Activated CD8-positive, alpha-beta memory T cell treated with anti-CD3 and anti-CD28 coated beads for 1 hour (primary cell): ENCODE results near the gene COL5A2.

ENCODE experiments used
- DNase-seq, 2 donors: peaks; one replicate each; pipeline ENCODE4 v3.0.0-alpha.2; 2020; ENCODE audit warnings: low read depth in 1 of 2; ENCODE audit errors: extremely low read depth in 1 of 2

The COL5A2 gene

DNA sequence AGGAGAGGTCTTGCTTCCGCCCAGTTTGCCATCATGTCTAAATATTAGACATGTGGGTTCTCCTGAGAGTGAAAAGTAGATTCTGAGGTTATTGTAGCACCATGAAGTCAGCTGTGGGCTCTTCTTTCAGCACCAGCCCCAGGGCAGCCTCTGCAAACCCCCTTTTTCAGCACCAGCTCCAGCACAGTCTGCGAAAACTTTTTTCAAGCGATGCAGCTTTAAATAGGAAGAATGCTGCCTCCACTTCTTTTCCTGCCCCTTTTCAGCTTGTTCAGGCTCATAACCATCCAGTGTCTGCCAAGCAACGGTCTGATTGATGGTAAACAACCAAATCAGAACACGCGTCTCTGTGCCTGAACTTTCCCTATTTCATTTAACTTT lies at the start of gene COL5A2:
Gene COL5A2 (minus strand): TSS at position 192 of the 381 bp plus-strand sequence. CDS start 157 bp downstream, at position 35.
- DNase-seq = no peak

DNA sequence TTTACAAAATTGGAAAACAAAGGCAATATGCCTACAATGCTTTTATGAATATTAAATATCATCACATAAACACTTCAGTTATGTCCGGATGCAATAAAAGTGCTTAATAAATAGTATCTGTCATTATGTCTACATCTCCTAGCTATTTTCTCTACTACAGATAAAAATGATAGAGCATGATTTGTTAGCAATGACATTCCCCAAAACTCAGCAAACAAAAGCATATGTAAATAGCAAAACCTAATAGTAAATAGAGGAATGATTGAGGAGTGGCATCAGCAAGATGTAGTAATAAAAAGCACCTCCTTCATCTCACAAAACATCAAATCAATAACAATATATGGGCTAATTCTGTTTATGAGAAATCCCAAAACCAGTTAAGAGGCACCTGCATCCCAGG lies 46.5 kb upstream of the COL5A2 start:
- DNase-seq = no peak

DNA sequence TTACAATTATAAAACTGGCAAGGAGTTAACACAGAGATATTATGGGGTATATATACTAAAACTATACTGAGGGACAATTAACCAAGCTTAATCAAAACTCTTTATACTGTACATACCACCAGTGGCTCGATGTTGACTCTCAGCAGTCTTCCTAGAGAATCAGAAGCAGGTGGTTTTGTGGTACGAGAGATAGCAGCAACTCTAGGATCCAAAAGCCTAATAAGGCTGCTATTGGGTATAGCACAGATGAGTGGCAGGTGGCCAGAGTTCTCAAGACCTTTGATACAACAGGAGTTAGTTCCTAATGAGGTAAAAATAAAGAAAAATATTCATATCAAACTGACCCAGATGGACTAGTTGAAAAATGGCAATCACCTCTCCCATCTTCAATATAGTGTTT lies 45.5 kb upstream of the COL5A2 start:
- no peak for DNase-seq

DNA sequence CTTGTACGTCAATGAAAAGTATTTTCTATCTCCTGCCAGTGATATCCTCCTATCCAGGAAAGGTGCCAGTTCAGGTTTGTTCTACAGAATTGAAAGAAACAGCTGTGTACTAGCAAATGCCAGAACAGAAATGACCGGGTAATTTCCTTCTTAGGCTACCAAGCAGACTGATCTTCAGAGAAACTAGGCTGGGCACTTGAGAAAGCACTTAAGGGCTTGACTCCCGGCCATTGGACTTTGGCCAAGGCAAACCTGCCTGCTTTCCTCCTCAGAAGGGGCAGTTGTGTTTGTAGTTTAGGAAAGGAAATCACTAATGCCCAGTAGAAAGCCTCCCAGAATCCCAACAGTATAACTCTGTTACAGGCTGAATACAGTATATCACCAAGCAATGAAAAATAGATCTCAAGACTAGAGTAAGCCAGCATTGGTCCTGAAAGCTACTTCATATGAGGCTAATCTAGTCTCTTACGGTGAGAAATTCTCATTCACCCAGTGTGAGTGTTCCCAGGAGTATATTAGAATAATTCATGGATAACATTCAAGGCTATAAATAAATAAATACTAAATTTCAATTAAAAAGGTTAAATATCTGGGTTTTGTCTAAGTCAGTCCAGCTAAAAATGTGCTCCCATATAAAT lies 43.0 kb upstream of the COL5A2 start:
- DNase-seq = no peak

DNA sequence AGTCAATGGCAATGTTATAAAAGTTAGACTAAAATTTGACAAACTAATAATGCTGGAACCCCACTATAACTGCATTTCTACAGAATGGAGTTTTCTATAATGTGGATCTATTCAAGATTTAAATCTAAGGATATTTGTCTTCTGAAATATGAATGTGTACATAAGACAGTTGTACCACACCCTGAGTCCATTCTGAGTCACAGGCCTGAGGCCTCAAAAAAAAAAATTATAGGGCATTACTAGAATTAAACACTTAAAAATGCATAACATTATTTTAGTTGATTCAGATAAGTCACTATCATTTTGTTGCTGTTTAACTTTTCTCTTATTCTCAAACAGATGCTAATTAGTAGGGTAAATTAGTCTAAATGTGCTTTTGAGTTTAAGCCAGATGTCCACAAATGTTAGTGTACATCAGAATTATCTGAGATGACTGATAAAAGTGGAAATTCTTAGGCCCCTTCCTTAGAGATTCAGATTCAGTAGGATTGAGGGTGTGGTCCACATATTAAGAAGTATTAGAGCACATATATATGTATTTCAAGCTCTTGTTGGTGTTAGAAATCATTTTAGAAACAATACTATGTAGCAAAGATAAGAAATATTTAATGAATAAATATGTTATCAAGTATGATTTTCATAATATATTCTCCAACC lies 42.4 kb upstream of the COL5A2 start:
- no peak for DNase-seq

DNA sequence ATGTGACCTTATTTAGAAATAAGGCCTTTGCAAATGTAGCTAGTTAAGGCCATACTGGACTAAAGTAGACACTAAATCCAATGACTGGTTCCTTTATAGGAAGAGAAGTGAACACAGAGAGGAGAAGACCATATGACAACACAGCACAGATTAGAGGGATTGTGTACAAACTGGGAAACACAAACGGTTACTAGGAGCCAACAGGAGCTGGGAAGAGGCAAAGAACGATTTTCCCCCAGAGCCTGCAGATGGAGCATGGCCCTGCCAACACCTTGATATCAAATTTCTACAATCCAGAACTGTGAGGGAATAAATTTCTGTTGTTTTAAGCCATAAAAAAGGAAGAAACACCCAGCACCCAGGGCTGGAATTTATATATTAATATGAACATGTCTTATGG lies 38.7 kb upstream of the COL5A2 start:
- no peak for DNase-seq

DNA sequence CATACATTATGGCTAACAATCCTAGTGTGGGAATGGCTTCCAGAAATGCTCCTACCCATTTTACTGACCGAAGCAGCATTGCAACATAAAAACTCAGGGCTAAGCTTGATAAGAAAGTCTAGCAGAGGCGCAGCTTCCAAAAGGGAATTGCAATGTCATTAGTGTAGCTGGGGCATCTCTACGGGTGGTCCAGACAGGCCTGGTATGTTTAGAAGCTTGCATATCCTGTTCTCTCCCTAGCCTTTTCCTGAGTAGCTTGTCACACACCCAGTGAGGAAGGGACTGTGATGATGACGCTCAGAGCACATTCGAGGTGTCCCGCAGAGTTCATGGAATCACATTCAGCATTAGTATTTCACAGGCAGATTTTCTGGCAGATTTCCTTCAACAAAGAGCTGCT lies 38.0 kb upstream of the COL5A2 start:
- no peak for DNase-seq

DNA sequence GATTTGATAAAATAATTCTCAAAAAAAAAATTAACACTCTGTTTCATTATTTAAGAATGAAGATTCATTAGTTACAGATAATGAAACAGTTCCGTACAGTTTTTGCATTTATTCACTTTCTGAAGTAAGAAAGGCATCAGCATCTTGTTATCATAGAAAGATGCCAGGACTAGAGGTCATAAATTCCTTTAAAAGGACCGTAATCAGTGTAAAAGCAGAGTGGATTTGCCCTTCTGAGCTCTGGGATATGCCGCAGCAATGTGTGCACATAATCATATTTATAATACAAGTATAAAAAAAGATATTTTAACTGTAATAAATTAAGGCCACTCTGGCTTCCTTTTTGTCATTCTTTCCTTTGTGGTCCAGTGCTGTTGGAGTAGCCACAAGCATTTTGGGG lies 37.5 kb upstream of the COL5A2 start:
- DNase-seq = no peak

DNA sequence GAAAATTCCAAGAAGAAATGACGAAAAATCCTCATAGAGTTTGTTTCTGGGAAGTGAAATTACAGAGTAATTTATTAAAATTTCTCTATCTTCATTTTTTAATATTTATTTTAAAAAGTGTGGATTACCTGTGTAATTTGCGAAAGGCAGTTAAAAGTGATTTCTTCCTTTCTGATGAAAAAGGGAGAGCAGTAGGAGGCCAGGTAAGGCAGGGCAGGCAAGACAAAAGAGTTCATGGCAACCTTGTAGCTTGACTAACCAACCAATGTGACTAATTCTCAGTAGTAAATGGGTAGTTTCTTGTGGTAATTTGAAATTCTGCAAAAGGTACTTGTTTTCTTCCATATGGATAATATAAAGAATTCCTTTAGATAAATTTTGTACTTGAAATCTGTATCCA lies 34.9 kb upstream of the COL5A2 start:
- DNase-seq = no peak

DNA sequence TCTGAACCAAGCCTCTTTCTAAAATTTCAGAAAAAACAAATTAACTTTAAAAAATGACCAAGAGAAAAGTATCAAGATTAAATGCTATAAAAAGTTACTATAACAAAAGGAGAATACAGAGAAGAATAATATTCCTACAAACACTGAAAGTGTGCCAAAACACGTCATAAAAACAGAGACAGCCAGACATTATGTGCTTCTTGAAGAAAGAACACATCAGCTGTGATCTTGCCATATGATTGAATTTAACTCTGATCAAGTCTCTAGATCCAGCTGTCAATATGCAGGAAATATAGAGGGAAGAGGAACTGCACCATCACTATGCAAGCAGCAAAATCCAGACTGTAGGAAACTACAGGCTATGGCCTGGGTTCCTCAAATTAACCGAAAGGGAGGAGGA lies 33.7 kb upstream of the COL5A2 start:
- no peak for DNase-seq

DNA sequence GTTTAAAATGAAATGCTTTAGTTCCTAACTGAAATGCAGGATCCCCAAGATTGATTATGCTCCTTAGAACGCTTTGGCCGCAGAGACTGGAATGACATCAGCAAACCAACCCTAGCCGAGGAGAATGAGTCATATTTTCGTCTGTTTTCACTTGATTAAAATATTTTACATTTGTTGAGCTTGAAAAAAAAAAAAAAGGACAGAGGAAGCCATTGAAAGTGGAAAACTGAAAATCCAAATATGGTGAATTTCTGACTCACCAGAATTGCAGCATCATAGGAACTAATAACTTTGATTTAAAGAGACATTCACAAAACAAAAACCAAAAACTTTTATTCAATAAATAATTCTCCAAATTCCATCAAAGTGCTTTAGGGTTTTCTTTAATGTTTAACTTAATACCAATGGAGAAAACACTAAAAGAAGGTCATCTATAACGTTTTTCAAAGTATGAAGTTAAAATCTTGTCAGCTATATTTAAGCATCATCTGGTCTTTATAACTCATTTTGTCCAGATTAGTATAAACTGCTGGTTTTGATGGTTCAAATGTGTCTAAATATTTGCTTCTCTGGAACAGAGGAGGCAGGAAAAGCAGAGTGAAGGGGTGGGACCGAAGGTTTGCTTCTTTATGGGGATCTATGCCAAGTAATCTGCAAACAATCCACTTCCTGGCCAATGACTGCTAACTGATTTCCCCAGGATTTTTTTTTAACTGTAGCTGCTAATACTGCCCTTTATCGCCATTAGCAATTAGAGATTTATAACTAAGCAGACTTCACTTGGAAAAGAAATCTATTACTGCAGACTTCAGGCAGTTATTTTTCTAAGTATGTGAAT lies 30.9 kb upstream of the COL5A2 start:
- DNase-seq = no peak

DNA sequence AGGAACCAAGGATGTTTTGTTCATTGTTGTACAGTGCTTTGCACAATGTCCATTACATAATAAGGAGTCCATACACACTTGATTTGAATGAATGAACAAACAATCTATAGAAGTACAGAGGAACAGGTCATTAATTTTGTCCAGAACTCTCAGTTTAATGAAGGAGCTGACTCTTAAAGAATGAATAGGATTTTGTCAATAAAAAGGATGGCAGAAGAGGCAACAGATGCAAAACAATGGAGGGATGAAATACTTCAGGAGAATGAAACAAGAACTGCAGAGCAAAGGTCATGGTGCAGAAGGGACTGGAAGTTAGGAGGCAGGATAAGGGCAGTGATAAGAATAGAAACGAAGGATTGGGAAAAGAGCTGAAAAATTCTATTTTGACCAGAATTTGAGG lies 28.7 kb upstream of the COL5A2 start:
- no peak for DNase-seq

DNA sequence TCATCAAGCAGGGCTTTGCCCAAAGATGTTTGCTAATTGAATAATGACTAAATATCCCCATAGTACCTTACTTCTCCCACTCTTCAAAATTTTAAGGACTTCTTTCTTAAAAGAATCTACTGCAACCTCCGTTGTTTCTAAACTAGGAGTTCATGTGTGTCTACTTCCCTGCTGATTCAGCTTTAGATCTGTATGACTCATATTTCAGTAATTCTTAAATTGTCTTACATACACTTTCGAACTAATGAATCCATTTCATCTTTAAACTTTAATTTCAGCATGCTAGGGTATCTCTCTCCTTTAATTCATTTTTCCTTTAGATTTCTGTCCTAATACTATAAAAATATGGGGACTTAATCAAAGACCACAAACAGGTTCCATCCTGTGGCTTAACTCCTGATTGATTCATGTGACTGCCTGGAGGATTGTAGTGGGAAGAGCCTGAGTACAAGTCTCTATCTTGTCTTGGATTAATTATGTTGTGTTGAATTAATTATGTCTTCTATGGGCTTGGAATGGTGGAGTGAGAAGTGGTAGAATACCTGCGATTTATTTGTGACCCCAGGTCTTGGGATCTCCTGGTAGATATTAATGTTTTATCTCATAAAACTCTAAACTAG lies 24.9 kb upstream of the COL5A2 start:
- DNase-seq = no peak

DNA sequence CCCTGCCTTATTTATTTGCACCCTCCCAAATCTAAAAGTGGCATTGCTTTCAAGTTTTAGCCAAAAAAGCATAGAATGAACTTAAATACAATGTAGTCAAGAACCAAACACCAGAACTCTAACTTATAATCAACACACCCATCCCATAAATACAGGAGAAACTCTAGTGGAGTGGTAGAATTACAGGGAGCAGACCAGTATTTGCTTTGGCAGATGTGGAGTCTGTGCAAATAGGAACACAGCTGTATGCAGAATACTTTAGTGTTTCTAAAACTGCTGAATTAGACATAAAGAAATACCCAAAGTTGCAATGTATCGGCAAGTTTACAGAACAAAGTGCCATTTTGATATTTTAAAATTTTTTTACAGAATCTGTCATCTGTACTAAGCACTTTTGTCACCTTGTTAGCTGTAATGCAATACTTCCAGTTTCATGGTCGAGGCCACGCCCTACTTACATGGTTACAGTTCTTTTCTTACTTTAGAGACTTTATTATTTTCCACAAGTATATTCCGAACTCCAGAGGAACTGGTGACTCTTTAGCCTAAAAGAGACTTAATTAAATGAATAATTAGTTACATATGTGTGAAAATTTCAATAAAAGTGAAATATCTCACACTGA lies 23.7 kb upstream of the COL5A2 start:
- DNase-seq = no peak

DNA sequence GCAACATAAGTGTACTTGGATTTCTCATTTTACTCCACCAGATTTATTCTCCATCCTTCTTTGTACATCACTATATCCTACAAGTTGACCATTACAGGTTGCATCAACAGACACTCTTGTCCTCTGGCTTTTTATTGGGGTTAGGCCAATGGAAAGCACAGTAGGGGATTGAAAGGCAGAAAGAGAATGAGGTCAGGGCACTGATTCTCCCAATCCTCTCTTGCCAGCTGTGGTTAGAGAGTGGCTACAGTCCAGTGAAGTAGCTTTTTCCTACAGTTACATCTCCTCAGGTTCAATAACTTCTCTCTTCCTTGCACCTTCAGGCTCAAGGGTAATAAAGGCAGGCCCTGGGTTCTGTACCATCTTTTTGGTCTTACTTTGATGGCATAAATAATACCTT lies 20.2 kb upstream of the COL5A2 start:
- no peak for DNase-seq

DNA sequence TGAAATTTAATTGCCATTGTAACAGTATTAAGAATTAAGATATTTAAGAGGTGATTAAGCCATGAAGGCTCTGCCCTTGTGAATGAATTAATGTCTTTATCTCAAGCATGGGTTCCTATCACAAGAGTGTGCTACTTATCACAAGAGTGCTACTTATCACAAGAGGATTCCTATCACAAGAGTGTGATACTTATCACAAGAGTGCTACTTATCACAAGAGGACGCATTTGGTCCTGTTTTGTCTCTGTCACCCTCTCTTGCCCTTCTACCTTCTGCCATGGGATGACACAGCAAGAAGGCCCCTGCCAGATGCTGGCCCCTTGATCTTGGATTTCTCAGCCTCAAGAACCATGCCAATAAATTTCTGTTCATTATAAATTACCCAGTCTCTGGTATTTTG lies 13.2 kb upstream of the COL5A2 start:
- no peak for DNase-seq

DNA sequence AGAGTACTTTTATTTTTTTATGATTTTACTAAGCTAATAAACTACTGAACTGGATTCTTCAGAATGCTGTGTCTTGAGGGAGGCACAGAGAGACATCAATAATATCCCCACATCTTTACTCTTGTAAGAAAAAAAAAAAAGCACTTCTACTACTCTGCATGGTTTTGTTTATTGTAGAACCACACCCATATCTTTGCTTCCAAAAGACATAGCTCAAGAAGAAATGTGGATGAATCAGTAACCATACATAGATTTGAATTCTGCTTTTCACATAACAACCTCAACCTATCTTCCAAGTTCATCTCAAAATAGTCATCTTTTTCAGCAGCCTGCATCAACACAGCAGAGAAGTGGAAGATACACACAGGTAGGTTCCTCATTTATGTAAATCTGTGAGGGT lies 12.2 kb upstream of the COL5A2 start:
- DNase-seq = no peak

DNA sequence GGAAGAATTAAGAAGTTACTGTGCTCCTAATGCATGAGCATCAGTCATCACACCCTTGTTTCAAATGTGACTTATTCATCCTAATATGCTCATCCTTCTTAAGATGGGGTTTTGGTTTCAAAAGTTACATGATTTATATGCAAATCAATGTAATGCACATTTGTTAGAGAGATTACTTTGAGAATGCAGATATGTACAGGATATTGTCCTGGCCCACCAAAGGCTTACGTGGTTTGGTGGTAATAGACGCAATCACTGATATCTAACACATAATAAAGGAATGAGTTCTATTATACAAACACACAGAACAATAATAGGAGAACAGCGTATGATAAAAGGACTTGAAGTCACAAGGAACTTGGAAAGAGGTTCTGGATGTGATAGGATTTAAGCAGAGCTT lies 11.1 kb upstream of the COL5A2 start:
- DNase-seq = no peak

DNA sequence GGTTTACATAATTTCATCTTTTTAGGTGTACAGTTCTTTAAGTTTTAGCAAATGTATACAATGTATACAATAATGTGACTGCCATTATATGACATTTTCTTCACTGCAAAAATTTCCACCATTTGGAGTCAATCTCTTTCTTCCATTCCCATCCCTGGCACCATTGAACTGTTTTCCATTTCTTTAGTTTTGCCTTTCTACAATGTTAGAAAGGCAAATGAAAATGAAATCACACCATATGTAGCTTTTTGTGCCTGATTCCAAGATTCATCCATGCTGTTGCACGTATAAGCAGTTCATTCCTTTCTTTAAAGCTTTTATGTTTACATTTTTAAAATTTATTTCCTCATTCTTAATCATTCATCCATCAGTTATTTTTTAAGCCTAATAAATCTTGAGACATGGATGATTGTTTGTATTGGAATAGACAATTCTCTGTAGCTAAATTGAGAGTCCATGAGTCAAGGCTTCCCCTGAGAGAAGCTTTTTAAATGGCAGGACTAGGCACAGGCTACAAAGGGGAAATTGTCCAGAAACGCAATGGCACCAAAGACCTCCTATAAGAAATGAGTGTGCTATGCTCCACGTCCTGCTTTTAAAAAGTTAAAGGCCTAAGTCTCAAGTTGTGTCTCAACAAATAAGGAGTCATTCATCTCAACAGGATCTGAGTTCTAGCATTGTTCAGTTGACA lies 8.7 kb upstream of the COL5A2 start:
- DNase-seq = no peak

DNA sequence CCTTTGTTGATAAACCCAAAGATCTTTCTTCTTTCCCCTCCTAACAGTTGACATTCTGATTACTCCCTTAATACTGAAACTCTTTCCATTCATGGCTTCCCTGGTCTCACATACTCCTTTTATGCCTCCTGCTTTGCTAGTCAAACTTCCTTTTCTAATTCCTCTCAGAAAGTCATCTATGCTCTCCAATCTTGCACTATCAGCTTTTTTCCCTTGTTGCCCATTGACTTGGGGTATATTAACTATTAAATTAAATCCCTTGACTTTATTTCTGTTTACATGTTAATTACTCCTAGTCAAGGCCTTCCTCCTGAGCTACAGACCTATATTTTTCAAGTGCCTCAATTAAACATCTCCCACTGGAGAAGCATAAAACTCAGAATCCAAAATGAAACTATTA lies 3.6 kb upstream of the COL5A2 start:
- no peak for DNase-seq

DNA sequence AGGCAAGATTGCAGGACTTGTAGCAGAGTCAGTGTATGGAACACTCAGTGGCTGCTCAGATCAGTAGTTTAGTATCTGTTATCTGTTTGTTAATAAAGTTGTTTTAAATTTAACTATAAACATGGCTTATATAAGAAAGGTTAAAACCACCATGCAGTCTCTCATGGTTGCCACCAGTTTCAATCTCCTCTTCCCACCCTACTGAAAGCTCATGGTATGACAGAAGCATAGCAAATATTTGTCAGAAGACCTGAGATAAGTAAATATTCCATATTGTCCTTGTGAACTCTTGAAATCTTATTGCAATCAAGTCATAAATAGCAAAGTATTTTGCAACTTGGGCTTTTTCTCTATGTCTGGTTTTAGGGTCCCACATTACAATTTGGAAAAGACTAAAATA lies 2.1 kb upstream of the COL5A2 start:
- DNase-seq = no peak
